Measurements from ENCODE around the gene SLC6A12. TPM values are rescaled to one million over a fixed set of nuclear protein-coding genes. Genes with fewer than 3 reads are reported as not detected.

SLC6A12 gene
- total RNA-seq, 6 donors from 2014 or later: 2.4 to 11.2 (median 7.0) TPM

DNA sequence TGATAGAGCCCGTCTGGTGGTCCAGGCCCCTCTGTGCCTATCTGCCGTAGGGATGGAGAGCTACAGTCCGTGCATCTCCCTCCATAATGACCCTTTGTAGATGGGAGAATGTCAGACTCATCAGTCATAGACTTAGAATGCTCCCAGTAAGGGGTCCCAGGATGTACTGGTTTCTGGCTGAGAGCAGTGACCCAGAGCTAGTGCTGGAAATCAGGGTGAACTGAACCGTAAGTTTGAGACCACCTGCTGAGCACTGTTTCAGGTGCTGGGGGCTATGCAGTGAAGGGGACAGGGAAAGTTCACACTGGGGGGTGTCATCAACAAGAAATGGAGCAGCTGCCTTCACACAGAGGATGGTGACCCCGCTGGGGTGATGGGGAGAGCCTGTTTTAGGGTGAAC lies 34.1 kb downstream of the SLC6A12 start:
- DNase-seq: no peak
- TF ChIP-seq POLR2A (IDR thresholded peaks at IDR 0.05) (no peak), POLR2AphosphoS5 (IDR thresholded peaks at IDR 0.05) (no peak), EP300 (IDR thresholded peaks at IDR 0.05) (no peak), CTCF (IDR thresholded peaks at IDR 0.05) (no peak)
- no peaks in the 10 kb centered on the region for H3K9me3 ChIP-seq
- H3K4me3 ChIP-seq: no peak overlapping the region
- WGBS, 2 donors: 85 to 87% methylated on average over 2 to 5 of the region's 5 CpGs
- peak overlapping the region in 2 of 4 donors; percentile 40 to 41 for H3K27ac ChIP-seq
- H3K4me1 ChIP-seq: peaks cover 0 to 15% (median 2%) of the 10 kb centered on the region in 4 donors
- H3K36me3 ChIP-seq: no peaks in the 10 kb centered on the region
- H3K27me3 ChIP-seq: no peaks in the 10 kb centered on the region
- ATAC-seq (ENCODE audit: low FRiP score in 2 of 2): no peak

DNA sequence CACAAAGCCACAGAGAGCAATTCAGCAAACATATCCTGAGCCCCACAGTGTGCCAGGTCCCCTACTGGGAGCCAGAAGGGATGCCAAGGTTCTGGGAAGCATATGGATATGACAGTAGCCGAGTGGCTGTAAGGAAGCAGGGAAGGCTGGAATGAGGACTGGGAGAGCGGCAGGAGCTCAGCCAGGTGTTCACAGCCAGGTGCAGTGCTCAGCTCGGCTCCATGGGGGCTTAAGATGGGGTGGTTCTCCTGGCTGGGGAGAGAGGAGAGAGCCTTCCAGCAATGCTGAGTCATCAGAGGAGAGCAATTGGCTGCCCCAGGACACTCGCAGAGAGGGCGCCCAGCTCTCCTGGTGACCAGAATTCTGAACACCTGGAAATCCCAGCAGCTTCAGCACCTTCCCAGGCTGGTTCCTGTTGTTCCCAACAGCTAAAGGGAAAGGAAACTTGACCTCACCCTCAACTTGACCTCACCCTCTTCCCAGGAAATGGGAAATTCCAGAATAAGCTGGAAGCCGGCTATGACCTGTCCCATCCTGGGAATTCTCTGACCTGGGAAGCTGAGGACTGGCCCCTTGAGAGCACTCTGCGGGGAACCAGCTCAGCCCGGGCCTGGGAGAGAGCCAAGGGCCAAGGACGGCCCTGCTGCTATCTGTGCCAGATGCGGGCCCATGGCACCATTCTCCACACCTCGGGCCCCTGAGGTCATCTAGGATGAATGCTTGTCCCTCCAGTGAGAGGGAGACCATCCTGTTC lies 34.6 kb downstream of the SLC6A12 start:
- 65 to 81% methylated on average over 3 to 11 of the region's 11 CpGs for WGBS, 2 donors
- DNase-seq: no peak

DNA sequence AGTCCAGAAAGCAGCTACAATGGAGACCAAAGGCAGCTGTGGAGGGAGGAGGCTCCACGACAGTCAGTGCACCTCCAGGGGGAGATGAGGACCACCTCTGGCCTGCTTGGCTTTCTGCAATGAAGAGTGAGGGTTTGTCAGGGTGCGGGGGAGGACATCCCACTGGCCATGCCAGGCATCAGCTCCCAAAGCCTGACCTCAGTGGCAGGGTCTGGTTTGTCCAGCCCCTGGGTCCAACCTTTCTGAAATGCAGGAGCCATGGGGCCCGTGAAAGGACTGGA lies 35.2 kb downstream of the SLC6A12 start:
- Histone ChIP-seq H3K27me3 (no peaks in the 10 kb centered on the region), H3K4me1 (peaks cover 0 to 15% (median 2%) of the 10 kb centered on the region in 4 donors), H3K27ac (no peak overlapping the region), H3K4me3 (no peak overlapping the region), H3K9me3 (no peaks in the 10 kb centered on the region), H3K36me3 (no peaks in the 10 kb centered on the region)
- WGBS, 2 donors: 78 to 84% methylated on average over 3 of the region's 3 CpGs
- TF ChIP-seq EP300 (IDR thresholded peaks at IDR 0.05) (no peak), POLR2AphosphoS5 (IDR thresholded peaks at IDR 0.05) (no peak), POLR2A (IDR thresholded peaks at IDR 0.05) (no peak), CTCF (IDR thresholded peaks at IDR 0.05) (no peak)
- DNase-seq: no peak
- ATAC-seq (ENCODE audit: low FRiP score in 2 of 2): no peak

More for the DNA sequence above, 34.6 kb downstream of the SLC6A12 start:
- Histone ChIP-seq H3K4me1 (peaks cover 0 to 15% (median 2%) of the 10 kb centered on the region in 4 donors), H3K9me3 (no peaks in the 10 kb centered on the region), H3K27me3 (no peaks in the 10 kb centered on the region), H3K4me3 (no peak overlapping the region), H3K27ac (peak overlapping the region in 2 of 4 donors; percentile 40 to 41), H3K36me3 (no peaks in the 10 kb centered on the region)
- ATAC-seq (ENCODE audit: low FRiP score in 2 of 2): no peak
- no peak for TF ChIP-seq POLR2AphosphoS5 (IDR thresholded peaks at IDR 0.05)
- TF ChIP-seq CTCF (IDR thresholded peaks at IDR 0.05): no peak
- TF ChIP-seq POLR2A (IDR thresholded peaks at IDR 0.05): no peak
- no peak for TF ChIP-seq EP300 (IDR thresholded peaks at IDR 0.05)

- peaks cover 0 to 15% (median 2%) of the 10 kb centered on the region in 4 donors for H3K4me1 ChIP-seq
- H3K27ac ChIP-seq: no peak overlapping the region
- TF ChIP-seq POLR2A (IDR thresholded peaks at IDR 0.05) (no peak), CTCF (IDR thresholded peaks at IDR 0.05) (no peak), POLR2AphosphoS5 (IDR thresholded peaks at IDR 0.05) (no peak), EP300 (IDR thresholded peaks at IDR 0.05) (no peak)
- H3K4me3 ChIP-seq: no peak overlapping the region
- H3K27me3 ChIP-seq: no peaks in the 10 kb centered on the region
- no peaks in the 10 kb centered on the region for H3K9me3 ChIP-seq
- no peak for ATAC-seq (ENCODE audit: low FRiP score in 2 of 2)
- DNase-seq: no peak
- 86 to 88% methylated on average over 20 of the region's 20 CpGs for WGBS, 2 donors
- no peaks in the 10 kb centered on the region for H3K36me3 ChIP-seq
Measured at GRCh38 chr12:177980-178828, 35.8 kb downstream of the SLC6A12 start.
